Measurements from ENCODE around the gene GABBR2.

Gene GABBR2

DNA sequence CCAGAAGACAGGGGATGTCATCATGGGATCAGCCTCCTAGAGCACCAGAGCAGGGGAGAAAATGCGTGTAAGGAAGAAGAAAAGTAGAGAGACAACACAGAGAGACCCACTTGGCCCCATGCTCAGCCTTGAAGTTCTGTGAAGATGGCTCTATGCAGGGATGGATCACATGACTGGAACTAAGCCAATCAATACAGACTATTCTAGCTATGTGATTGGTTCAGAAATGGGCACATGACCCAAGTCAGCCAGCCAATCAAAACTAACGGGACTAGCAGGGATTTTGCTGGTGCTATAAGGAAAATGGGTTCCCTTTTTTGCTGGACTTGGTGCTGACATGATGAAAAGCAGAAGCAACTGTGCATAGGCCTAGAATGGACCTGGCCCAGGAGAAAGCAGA, 280.3 kb downstream of the GABBR2 start:
- TF ChIP-seq, protein P1, sequence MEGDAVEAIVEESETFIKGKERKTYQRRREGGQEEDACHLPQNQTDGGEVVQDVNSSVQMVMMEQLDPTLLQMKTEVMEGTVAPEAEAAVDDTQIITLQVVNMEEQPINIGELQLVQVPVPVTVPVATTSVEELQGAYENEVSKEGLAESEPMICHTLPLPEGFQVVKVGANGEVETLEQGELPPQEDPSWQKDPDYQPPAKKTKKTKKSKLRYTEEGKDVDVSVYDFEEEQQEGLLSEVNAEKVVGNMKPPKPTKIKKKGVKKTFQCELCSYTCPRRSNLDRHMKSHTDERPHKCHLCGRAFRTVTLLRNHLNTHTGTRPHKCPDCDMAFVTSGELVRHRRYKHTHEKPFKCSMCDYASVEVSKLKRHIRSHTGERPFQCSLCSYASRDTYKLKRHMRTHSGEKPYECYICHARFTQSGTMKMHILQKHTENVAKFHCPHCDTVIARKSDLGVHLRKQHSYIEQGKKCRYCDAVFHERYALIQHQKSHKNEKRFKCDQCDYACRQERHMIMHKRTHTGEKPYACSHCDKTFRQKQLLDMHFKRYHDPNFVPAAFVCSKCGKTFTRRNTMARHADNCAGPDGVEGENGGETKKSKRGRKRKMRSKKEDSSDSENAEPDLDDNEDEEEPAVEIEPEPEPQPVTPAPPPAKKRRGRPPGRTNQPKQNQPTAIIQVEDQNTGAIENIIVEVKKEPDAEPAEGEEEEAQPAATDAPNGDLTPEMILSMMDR (conservative IDR thresholded peaks at IDR 0.05; ENCODE audit: low read length), result no peak
- DNase-seq (ENCODE audit: low read depth), result no peak
- no peak overlapping the region for H3K4me3 ChIP-seq (ENCODE audit: low read length)

DNA sequence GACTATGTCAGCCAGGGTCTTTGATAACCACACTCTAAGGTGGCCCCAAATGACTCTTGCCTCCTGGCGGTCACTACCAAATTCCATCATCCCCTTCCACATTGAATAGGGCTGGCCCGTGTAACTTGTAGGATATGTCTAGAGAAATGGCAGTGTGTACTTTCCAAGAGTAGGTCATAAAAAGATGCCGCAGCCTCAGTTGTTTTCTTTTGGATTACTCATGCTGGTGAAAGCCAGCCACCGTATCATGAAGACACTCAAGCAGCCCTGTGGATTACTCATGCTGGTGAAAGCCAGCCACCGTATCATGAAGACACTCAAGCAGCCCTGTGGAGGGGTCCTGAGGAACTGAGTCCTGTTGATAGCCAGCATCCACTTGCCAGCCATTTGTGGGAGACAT, 281.2 kb downstream of the GABBR2 start:
- H3K4me3 ChIP-seq (ENCODE audit: low read length), result no peak overlapping the region
- no peak for DNase-seq (ENCODE audit: low read depth)
- TF ChIP-seq, protein P1 (conservative IDR thresholded peaks at IDR 0.05; ENCODE audit: low read length), result no peak

DNA sequence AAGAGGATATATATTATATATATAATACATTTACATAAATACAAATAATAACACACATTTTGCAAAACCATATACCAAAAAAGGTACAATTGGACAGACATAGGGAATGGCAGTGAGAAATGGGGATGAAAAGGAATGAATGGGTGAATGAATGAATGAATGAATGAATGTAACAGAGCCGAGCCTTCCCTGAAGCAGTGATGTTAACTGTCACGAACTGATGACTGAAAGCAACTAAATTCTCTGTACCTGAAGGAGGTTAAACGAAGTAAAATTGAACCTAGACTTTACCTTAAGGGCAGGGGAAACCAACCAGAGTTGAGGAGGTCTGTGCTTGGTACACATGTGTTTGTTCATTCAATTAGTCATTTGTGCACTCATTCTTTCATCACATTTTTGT, 283.7 kb downstream of the GABBR2 start:
- TF ChIP-seq, protein P1 (conservative IDR thresholded peaks at IDR 0.05; ENCODE audit: low read length), result no peak
- DNase-seq (ENCODE audit: low read depth), result no peak
- H3K4me3 ChIP-seq (ENCODE audit: low read length), result no peak overlapping the region

DNA sequence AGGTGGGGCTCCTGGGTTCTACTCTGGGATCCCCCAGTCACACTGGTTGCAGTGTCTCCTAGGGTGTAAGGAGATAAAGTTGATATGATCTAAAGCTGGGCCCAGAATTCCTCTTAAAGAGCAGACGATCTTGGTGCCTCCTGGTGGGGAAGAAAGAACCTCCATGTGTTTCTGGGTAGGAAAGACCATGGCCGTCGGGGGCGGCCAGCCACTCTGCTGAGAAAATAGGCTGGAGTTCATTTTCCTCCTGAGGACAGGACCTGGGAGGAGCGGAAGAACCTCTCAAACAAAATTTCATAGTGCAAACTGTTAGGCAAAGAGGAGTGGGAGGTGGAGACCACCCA, 289.5 kb downstream of the GABBR2 start:
- DNase-seq (ENCODE audit: low read depth), result no peak
- TF ChIP-seq, protein P1 (conservative IDR thresholded peaks at IDR 0.05; ENCODE audit: low read length), result peak; percentile 8; the same call in 1 of the 2 replicates
- no peak overlapping the region for H3K4me3 ChIP-seq (ENCODE audit: low read length)

DNA sequence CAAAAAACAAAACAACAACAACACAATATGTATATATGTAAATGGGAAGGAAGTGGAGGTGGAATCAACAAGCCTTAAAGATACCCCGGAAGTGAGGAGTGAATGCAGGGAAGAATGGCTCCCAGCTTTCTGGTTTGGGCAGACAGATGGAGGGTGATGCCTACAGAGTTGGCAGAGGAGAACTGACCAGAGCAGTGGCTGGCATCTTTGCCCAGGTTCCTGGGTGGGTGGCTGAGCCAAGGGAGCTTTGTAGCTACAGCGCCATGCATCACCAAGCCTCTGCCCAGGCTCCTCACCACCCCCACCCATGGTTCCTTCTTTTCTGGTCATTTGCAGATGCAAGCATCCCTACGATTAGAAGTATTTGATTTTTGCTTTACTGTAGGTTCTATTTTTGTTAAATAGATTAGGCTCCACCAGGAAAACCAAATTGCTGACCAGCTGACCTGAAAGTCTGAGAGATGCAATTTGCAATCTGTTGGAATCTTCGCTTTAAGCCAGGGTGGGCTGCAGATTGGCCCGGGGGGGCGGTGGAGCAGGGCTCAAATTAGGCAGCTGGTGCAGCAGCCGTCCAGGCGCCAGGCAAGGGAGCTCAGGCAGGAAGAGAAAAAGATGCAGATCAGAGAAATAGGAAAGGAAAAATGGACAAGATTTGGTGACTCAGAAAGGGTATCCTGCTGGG, 290.0 kb downstream of the GABBR2 start:
- no peak for DNase-seq (ENCODE audit: low read depth)
- no peak overlapping the region for H3K4me3 ChIP-seq (ENCODE audit: low read length)
- TF ChIP-seq, protein P1 (conservative IDR thresholded peaks at IDR 0.05; ENCODE audit: low read length), result no peak

DNA sequence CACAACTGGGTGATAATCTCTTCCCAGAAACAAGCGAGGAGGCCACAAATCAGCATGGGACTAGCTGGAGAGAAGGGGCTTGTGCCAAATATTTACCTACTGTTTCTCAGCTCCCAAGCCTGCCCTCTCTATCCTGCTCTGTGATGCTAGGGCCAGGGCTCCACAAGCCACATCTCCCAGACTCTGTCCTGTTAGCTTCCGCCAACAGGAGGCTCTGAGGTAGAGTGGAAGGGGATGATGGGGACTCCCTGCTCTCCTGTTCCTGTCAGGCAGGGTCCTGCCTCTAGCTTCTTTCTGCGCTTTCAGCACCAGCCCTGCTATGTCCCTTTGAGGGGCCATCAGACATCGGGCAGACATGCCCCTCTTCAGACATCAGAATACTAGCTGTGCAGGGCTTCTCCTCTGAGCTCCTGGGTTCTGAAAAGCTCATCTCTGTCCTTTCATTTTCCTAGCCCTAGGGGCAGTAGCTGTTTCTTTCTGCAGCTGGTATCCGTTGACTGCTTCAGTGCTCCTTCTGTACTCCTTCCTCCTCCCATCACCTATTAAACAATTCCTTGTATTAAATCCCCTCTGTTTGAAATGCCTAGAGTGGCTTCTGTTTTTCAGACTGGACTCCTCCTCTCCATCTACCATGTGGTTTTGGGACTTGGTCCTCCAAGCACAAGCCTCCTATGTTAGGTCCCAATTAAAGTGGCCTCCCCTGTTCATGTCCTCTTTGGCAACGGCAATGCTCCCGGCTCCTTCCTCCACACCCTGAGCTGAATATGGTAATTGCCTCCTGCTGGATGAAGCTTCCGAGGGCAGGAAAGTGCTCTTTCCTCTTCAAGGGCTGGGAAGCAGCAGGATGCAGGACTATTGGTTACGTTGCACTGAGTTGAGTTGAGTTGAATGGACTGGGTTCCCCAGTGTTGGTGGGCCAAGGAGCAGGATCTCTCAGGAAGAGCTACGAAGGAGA, 292.2 kb downstream of the GABBR2 start:
- no peak for DNase-seq (ENCODE audit: low read depth)
- TF ChIP-seq, protein P1 (conservative IDR thresholded peaks at IDR 0.05; ENCODE audit: low read length), result no peak
- H3K4me3 ChIP-seq (ENCODE audit: low read length), result no peak overlapping the region

All from AG10803 (cell line).